ENCODE results near the gene CDHR2. TPM values are rescaled to one million over a fixed set of nuclear protein-coding genes. Genes with fewer than 3 reads are reported as not detected.

Gene CDHR2
- total RNA-seq, 2 donors from 2014 or later: 1.3 TPM; not detected in 1

GRCh38 chr5:176624938-176625337 lies 75.8 kb downstream of the CDHR2 start:
- DNase-seq: no peak
- intact Hi-C loops (cut with DNase I): no loop called here
- Histone ChIP-seq H3K36me3 (replicated peaks in 1 of 2; ENCODE audit: insufficient read depth in 1 of 2, low read depth in 2 of 2) (no peaks in the 10 kb centered on the region), H3K4me1 (peaks cover 13% of the 10 kb centered on the region), H3K4me3 (no peak overlapping the region), H3K9me3 (no peaks in the 10 kb centered on the region), H3K27ac (no peak overlapping the region), H3K27me3 (peaks cover 0 to 31% of the 10 kb centered on the region in 2 donors)
- ATAC-seq: no peak
- TF ChIP-seq POLR2A (IDR thresholded peaks at IDR 0.05) (no peak), CTCF (IDR thresholded peaks at IDR 0.05) (no peak)
- whole genome bisulfite sequencing, 2 donors: 58 to 59% methylated on average over 9 of the region's 9 CpGs

- peaks cover 0 to 33% of the 10 kb centered on the region in 2 donors for H3K27me3 ChIP-seq
- intact Hi-C loops (cut with DNase I): no loop called here
Measured at GRCh38 chr5:176625512-176625911, 76.4 kb downstream of the CDHR2 start.

GRCh38 chr5:176625966-176626875 lies 77.1 kb downstream of the CDHR2 start:
- no peak overlapping the region for H3K4me3 ChIP-seq
- no peaks in the 10 kb centered on the region for H3K9me3 ChIP-seq
- H3K27me3 ChIP-seq: peaks cover 0 to 26% of the 10 kb centered on the region in 2 donors
- DNase-seq: no peak
- intact Hi-C loops (cut with DNase I): no loop called here
- no peaks in the 10 kb centered on the region for H3K36me3 ChIP-seq (replicated peaks in 1 of 2; ENCODE audit: insufficient read depth in 1 of 2, low read depth in 2 of 2)
- ATAC-seq: no peak
- WGBS, 2 donors: 34 to 41% methylated on average over 21 to 25 of the region's 25 CpGs
- H3K4me1 ChIP-seq: peaks cover 15% of the 10 kb centered on the region
- TF ChIP-seq CTCF (IDR thresholded peaks at IDR 0.05) (no peak), POLR2A (IDR thresholded peaks at IDR 0.05) (no peak)
- no peak overlapping the region for H3K27ac ChIP-seq

More at GRCh38 chr5:176625512-176625911, 76.4 kb downstream of the CDHR2 start:
- H3K36me3 ChIP-seq (replicated peaks in 1 of 2; ENCODE audit: insufficient read depth in 1 of 2, low read depth in 2 of 2): no peaks in the 10 kb centered on the region
- ATAC-seq (no peak), DNase-seq (no peak)
- no peak overlapping the region for H3K4me3 ChIP-seq
- 64% methylated on average over 2 of the region's 2 CpGs for whole genome bisulfite sequencing, 2 donors
- no peaks in the 10 kb centered on the region for H3K9me3 ChIP-seq
- peaks cover 13% of the 10 kb centered on the region for H3K4me1 ChIP-seq
- H3K27ac ChIP-seq: no peak overlapping the region
- TF ChIP-seq CTCF (IDR thresholded peaks at IDR 0.05) (no peak), POLR2A (IDR thresholded peaks at IDR 0.05) (no peak)

- 45 to 63% methylated on average over 7 of the region's 7 CpGs for WGBS, 2 donors
- Histone ChIP-seq H3K36me3 (replicated peaks in 1 of 2; ENCODE audit: insufficient read depth in 1 of 2, low read depth in 2 of 2) (no peaks in the 10 kb centered on the region), H3K27me3 (peaks cover 0 to 26% of the 10 kb centered on the region in 2 donors), H3K27ac (no peak overlapping the region), H3K4me3 (no peak overlapping the region), H3K4me1 (peaks cover 15% of the 10 kb centered on the region), H3K9me3 (no peaks in the 10 kb centered on the region)
- no peak for TF ChIP-seq CTCF (IDR thresholded peaks at IDR 0.05)
- no peak for TF ChIP-seq POLR2A (IDR thresholded peaks at IDR 0.05)
- ATAC-seq (no peak), DNase-seq (no peak)
- intact Hi-C loops (cut with DNase I): no loop called here
Measured at GRCh38 chr5:176626876-176627236, 77.7 kb downstream of the CDHR2 start.
